Left lung (tissue), 14 donors: ENCODE data around the gene ADORA2A. TPM values are rescaled to one million over a fixed set of nuclear protein-coding genes. Genes with fewer than 3 reads are reported as not detected.

ENCODE experiments used
- ATAC-seq: fragments of 200-7000 bp; cut with Tn5 transposase; one replicate; pipeline ENCODE4 v1.9.1; 2020; ENCODE audit warnings: moderate library complexity
- DNase-seq, 4 donors: peaks; one replicate each; pipeline ENCODE4 v3.0.0-alpha.2; 2013 to 2020
- H3K27ac ChIP-seq, 2 donors: fragments of 200-600 bp; sonication (generic) in 1 of 2; one replicate each; pipeline versions ENCODE4 v1.5.0 to v1.8.0; 2020 to 2021
- H3K27me3 ChIP-seq, 2 donors: fragments of 200-600 bp; sonication (generic) in 1 of 2; one replicate each; pipeline versions ENCODE4 v1.5.0 to v1.8.0; 2020 to 2021
- H3K36me3 ChIP-seq, 2 donors: fragments of 200-600 bp; sonication (generic) in 1 of 2; one replicate each; pipeline versions ENCODE4 v1.5.0 to v1.8.0; 2020 to 2021
- H3K4me1 ChIP-seq, 2 donors: fragments of 200-600 bp; one replicate each; pipeline ENCODE4 v1.8.0; 2021
- H3K4me3 ChIP-seq, 2 donors: fragments of 200-600 bp; sonication (generic) in 1 of 2; one replicate each; pipeline versions ENCODE4 v1.5.0 to v1.8.0; 2020 to 2021; ENCODE audit warnings: mild to moderate bottlenecking in 1 of 2
- H3K9me3 ChIP-seq, 2 donors: fragments of 200-600 bp; sonication (generic) in 1 of 2; one replicate each; pipeline versions ENCODE4 v1.5.0 to v1.8.0; 2020 to 2021
- intact Hi-C, 2 donors: fragments of 100-400 bp; cut with DNase I; formaldehyde crosslinking; loops; one replicate each; pipeline versions ENCODE4 v1.11.2 to v1.14.2; 2022
- long read RNA-seq, 12 donors: library from polyadenylated mRNA in 2 of 12; unstranded in 2 of 12; transcript quantifications; one replicate each; pipeline ENCODE4 v2.0.0 and lab custom pipeline, GENCODE V29; 2019 to 2026
- polyA plus RNA-seq, 6 donors: library from polyadenylated mRNA; unstranded; fragments of 120-200 nt; gene quantifications; one replicate each; pipeline ENCODE4 v1.2.1, GENCODE V29; 2013; ENCODE audit not compliant: insufficient read length in 6 of 6
- total RNA-seq, 2 donors: library from RNA; stranded (reverse); fragmentation: NEBNext Ultra II Directional; extraction: Animal tissue kit (Norgen Biotek cat#: 25700); gene quantifications; one replicate each; pipeline ENCODE4 v1.2.1, GENCODE V29; 2021
- TF ChIP-seq, protein P1 (sequence below), 2 donors: fragments of 200-600 bp; sonication (generic) in 1 of 2; IDR thresholded peaks; one replicate each; pipeline versions ENCODE4 v1.5.0 to v1.8.0; 2021; ENCODE audit warnings: antibody characterized with exemption in 2 of 2
- donor health status: DM: no; HTN: yes; CAD: no.
- donor health status: DM: no; HTN: no; CAD: no.

The ADORA2A gene
- total RNA-seq, result 10 to 100 TPM; 11.5 to 16.8 TPM
- polyA plus RNA-seq, result 10 to 100 TPM; 23.0 to 31.9 (median 28.1) TPM
- long read RNA-seq, donor 1, partial matches to known transcripts, result 14 of 21 reads
- long read RNA-seq, donor 1, other reads (novel, unspliced or antisense), result 7 of 21 reads
- long read RNA-seq, donor 2, partial matches to known transcripts, result 0 of 2 reads
- long read RNA-seq, donor 2, other reads (novel, unspliced or antisense), result 0 of 2 reads
- long read RNA-seq, donor 3, partial matches to known transcripts, result 0 of 6 reads
- long read RNA-seq, donor 3, other reads (novel, unspliced or antisense), result 6 of 6 reads
- long read RNA-seq, donor 4, partial matches to known transcripts, result 0 of 7 reads
- long read RNA-seq, donor 4, other reads (novel, unspliced or antisense), result 7 of 7 reads
- long read RNA-seq, donor 5, partial matches to known transcripts, result 16 of 24 reads
- long read RNA-seq, donor 5, other reads (novel, unspliced or antisense), result 5 of 24 reads
- long read RNA-seq, donor 6, partial matches to known transcripts, result 0 of 9 reads
- long read RNA-seq, donor 6, other reads (novel, unspliced or antisense), result 8 of 9 reads
- long read RNA-seq, donor 7, partial matches to known transcripts, result 0 of 6 reads
- long read RNA-seq, donor 7, other reads (novel, unspliced or antisense), result 6 of 6 reads
- long read RNA-seq, donor 8, partial matches to known transcripts, result 26 of 28 reads
- long read RNA-seq, donor 8, other reads (novel, unspliced or antisense), result 0 of 28 reads
- long read RNA-seq, donor 9, result 0 reads
- long read RNA-seq, donor 10, partial matches to known transcripts, result 4 of 19 reads
- long read RNA-seq, donor 10, other reads (novel, unspliced or antisense), result 14 of 19 reads
- long read RNA-seq, donor 11, partial matches to known transcripts, result 0 of 6 reads
- long read RNA-seq, donor 11, other reads (novel, unspliced or antisense), result 6 of 6 reads
- long read RNA-seq, donor 12, partial matches to known transcripts, result 0 of 11 reads
- long read RNA-seq, donor 12, other reads (novel, unspliced or antisense), result 9 of 11 reads

DNA sequence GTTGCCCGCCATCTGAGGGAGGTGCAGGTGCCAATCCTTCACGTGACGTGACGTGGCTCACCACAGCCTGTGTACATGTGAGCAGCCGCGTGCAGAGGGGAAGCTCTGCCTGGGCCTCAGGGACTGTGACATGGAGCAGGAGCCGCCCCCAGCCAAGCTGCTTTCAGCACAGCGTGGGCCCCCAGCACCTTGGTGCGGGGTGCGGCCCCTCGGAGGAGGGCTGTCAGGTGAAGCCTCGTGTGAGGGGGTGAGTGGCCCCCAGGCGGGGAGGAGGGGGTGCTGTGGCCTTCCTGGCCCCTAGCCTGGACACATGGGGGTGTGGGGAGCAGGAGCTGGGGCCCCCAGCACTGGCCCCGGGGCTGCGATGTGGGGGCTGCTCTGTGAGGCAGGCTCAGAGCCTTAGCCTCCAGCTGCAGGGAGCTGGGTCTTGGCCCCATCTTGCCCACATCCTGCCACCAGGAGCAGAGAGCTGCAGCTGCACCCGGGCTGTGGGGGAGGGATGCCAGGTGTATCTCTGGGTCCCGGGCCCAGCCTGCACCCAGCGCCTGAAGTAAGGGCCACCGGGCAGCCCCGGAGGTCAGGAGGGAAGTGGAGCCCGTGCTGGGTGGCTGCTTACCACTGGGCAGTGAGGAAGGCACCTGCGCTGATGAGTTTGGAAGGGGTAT lies at the start of gene ADORA2A:
Gene ADORA2A (plus strand): TSS at position 100 of the 665 bp plus-strand sequence. CDS start 5,806 bp downstream, outside the sequence.
- intact Hi-C loops, result loop anchor here in 1 of 2 donors (10.0 kb wide), 1 partner anchor 77 kb away; no protein-coding TSS in a partner anchor
- no peak for ATAC-seq
- TF ChIP-seq, protein P1, sequence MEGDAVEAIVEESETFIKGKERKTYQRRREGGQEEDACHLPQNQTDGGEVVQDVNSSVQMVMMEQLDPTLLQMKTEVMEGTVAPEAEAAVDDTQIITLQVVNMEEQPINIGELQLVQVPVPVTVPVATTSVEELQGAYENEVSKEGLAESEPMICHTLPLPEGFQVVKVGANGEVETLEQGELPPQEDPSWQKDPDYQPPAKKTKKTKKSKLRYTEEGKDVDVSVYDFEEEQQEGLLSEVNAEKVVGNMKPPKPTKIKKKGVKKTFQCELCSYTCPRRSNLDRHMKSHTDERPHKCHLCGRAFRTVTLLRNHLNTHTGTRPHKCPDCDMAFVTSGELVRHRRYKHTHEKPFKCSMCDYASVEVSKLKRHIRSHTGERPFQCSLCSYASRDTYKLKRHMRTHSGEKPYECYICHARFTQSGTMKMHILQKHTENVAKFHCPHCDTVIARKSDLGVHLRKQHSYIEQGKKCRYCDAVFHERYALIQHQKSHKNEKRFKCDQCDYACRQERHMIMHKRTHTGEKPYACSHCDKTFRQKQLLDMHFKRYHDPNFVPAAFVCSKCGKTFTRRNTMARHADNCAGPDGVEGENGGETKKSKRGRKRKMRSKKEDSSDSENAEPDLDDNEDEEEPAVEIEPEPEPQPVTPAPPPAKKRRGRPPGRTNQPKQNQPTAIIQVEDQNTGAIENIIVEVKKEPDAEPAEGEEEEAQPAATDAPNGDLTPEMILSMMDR (IDR thresholded peaks at IDR 0.05), result no peak
- peak within 1 kb of the TSS in 1 of 2 donors; percentile 30 for H3K4me3 ChIP-seq
- H3K4me1 ChIP-seq, result peaks cover 13 to 95% of the 10 kb centered on the region in 2 donors
- H3K27ac ChIP-seq, result peak within 1 kb of the TSS in 1 of 2 donors; percentile 79
- peak in 2 of 4 donors; percentile 70 to 91 for DNase-seq
- H3K9me3 ChIP-seq, result no peaks in the 10 kb centered on the region
- no peaks in the 10 kb centered on the region for H3K36me3 ChIP-seq
- peaks cover 0 to 8% of the 10 kb centered on the region in 2 donors for H3K27me3 ChIP-seq

DNA sequence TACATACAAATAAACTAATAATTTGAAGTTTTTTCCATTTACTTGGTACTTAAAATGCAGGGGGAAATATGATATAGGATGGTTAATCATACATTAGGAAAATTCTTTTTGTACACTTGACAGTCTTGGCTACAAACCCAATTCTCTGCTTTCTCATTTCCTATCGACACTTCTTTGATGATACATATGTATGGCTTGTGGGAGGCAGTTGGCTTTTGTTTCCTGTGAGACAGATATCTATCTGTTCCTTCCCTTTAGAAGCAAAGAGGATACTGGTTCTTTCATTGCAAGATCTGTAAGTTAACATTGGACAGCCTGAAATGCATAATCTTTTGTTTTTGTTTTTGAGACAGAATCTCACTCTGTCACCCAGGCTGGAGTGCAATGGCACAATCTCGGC lies 47.9 kb upstream of the ADORA2A start:
- Histone ChIP-seq H3K9me3 (no peaks in the 10 kb centered on the region), H3K27me3 (no peaks in the 10 kb centered on the region), H3K4me3 (no peak overlapping the region), H3K27ac (no peak overlapping the region), H3K4me1 (peaks cover 0 to 19% of the 10 kb centered on the region in 2 donors), H3K36me3 (peaks cover 0 to 42% of the 10 kb centered on the region in 2 donors)
- intact Hi-C loops, result no loop called here
- DNase-seq (no peak), ATAC-seq (no peak)
- TF ChIP-seq, protein P1 (IDR thresholded peaks at IDR 0.05), result no peak

DNA sequence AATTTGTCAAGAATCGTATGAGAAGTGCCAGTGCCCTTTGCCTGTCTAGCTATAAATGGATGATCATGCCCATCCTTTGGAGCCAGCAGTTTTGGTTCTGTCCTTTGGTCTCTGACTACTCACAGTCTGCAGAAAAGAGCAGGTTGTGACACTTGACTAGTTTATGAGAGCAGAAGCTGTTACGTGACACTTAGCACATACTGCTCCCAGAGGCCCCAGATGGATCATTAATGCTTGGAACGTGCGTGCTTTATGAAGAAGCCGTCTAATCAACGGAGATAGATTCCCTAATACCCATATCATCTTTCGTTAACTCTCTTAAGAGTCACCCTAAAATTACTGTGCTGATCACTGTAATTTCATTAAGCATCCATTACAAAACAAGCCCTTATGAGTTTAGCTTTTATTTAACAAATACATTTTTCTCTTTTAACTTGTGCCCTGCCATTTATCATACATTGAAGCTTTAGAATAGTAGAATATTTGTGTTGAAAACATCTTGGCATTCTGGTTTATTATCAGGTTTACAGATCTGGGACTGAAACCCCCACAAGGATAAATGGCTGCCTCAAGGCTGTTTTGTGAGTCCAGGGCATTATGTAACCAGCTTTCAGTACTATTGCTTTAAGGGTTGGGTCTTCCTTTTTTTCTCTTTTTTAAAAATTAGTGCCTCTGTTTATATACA lies 47.0 kb upstream of the ADORA2A start:
- Histone ChIP-seq H3K27ac (no peak overlapping the region), H3K4me1 (peaks cover 0 to 23% of the 10 kb centered on the region in 2 donors), H3K9me3 (no peaks in the 10 kb centered on the region), H3K4me3 (no peak overlapping the region), H3K27me3 (no peaks in the 10 kb centered on the region), H3K36me3 (peaks cover 0 to 36% of the 10 kb centered on the region in 2 donors)
- DNase-seq, result no peak
- intact Hi-C loops, result no loop called here
- ATAC-seq, result no peak
- TF ChIP-seq, protein P1 (IDR thresholded peaks at IDR 0.05), result no peak

DNA sequence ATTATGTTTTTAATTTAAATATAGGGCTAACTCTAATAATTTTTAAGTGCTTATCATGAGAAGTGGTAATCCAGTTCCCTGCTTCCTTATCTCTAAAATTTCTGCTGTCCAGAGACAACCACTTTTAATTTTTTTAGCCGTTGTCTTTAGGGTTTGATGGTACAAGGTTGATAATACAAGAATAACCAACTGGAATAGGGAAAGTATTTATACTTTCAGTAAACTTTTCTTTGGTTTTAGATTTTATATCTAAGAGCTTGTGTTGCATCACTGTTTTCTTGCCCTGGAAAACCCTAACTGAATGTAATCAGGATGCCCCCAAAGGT lies 46.5 kb upstream of the ADORA2A start:
- intact Hi-C loops, result no loop called here
- Histone ChIP-seq H3K27me3 (no peaks in the 10 kb centered on the region), H3K4me3 (no peak overlapping the region), H3K4me1 (peaks cover 0 to 23% of the 10 kb centered on the region in 2 donors), H3K27ac (no peak overlapping the region), H3K9me3 (no peaks in the 10 kb centered on the region), H3K36me3 (peaks cover 0 to 31% of the 10 kb centered on the region in 2 donors)
- TF ChIP-seq, protein P1 (IDR thresholded peaks at IDR 0.05), result no peak
- DNase-seq, result no peak
- no peak for ATAC-seq
